Tongue (tissue), 2 donors: ENCODE data around the gene SHROOM3. TPM values are rescaled to one million over a fixed set of nuclear protein-coding genes. Genes with fewer than 3 reads are reported as not detected.
"Not testable (repeated sequence)": the region's sequence is repeated elsewhere in the genome, so short reads cannot be mapped to it uniquely, and the experiment has no call there.

Experiments
- DNase-seq: peaks from one replicate; pipeline ENCODE4 v3.0.0-alpha.2; 2015
- total RNA-seq: library from RNA; depleted of rRNA; stranded (reverse); fragments of >200 nt; gene quantifications from one replicate; pipeline ENCODE4 v1.2.3, GENCODE V29; 2014

Gene SHROOM3
- total RNA-seq, 1 donor from 2014 or later = 17.5 TPM

GRCh38 chr4:76697129-76697803 lies 262.2 kb downstream of the SHROOM3 start:
- no peak for DNase-seq

GRCh38 chr4:76698141-76698540 lies 263.1 kb downstream of the SHROOM3 start:
- no peak for DNase-seq

- no peak for DNase-seq
These were observed 264.8 kb downstream of the SHROOM3 start for GRCh38 chr4:76699751-76700310.

- DNase-seq = no peak
These were observed 267.6 kb downstream of the SHROOM3 start for GRCh38 chr4:76702440-76703122.

GRCh38 chr4:76703123-76703490 lies 268.1 kb downstream of the SHROOM3 start:
- DNase-seq = no peak

- DNase-seq = no peak
These were observed 268.6 kb downstream of the SHROOM3 start for GRCh38 chr4:76703676-76704075.

- no peak for DNase-seq
These were observed 269.3 kb downstream of the SHROOM3 start for GRCh38 chr4:76704133-76704881.

- DNase-seq = no peak
These were observed 270.4 kb downstream of the SHROOM3 start for GRCh38 chr4:76705472-76705871.

- DNase-seq = no peak
These were observed 271.6 kb downstream of the SHROOM3 start for GRCh38 chr4:76706581-76706980.

- peak; percentile 90 for DNase-seq
These were observed 274.1 kb downstream of the SHROOM3 start for GRCh38 chr4:76708971-76709771.

- no peak for DNase-seq
These were observed 274.7 kb downstream of the SHROOM3 start for GRCh38 chr4:76709772-76710090.

GRCh38 chr4:76712564-76712963 lies 277.5 kb downstream of the SHROOM3 start:
- DNase-seq = no peak

GRCh38 chr4:76714226-76714625 lies 279.2 kb downstream of the SHROOM3 start:
- no peak for DNase-seq

GRCh38 chr4:76716020-76716419 lies 281.0 kb downstream of the SHROOM3 start:
- DNase-seq = no peak

GRCh38 chr4:76716658-76717057 lies 281.6 kb downstream of the SHROOM3 start:
- no peak for DNase-seq

- DNase-seq = no peak
These were observed 282.4 kb downstream of the SHROOM3 start for GRCh38 chr4:76717431-76717830.

- DNase-seq = no peak
These were observed 283.0 kb downstream of the SHROOM3 start for GRCh38 chr4:76718021-76718420.

GRCh38 chr4:76718831-76719230 lies 283.8 kb downstream of the SHROOM3 start:
- DNase-seq = no peak

GRCh38 chr4:76720121-76720520 lies 285.1 kb downstream of the SHROOM3 start:
- DNase-seq = no peak

- not testable (repeated sequence) for DNase-seq
These were observed 287.1 kb downstream of the SHROOM3 start for GRCh38 chr4:76722146-76722545.

GRCh38 chr4:76722838-76723237 lies 287.8 kb downstream of the SHROOM3 start:
- DNase-seq = no peak

- DNase-seq = no peak
These were observed 288.3 kb downstream of the SHROOM3 start for GRCh38 chr4:76723373-76723772.
